CD14-positive monocyte (primary cell): Measurements from ENCODE around the gene GARIN3. TPM values are rescaled to one million over a fixed set of nuclear protein-coding genes. Genes with fewer than 3 reads are reported as not detected.

Experiments
- DNase-seq, 3 donors: peaks; one replicate each; pipeline ENCODE4 v3.0.0-alpha.2; 2011 to 2022
- H2AFZ ChIP-seq: 2 replicates; pipeline ENCODE4 v1.6.0; 2012; ENCODE audit warnings: mild to moderate bottlenecking, low read depth, low read length, inconsistent platforms; ENCODE audit not compliant: insufficient read depth, poor library complexity, severe bottlenecking
- H3K27ac ChIP-seq, 2 donors: 1 replicate in 1 of 2; 2 replicates in 1 of 2; pipeline ENCODE4 v1.5.1; 2012 to 2013; ENCODE audit warnings: low read length in 2 of 2, control low read depth in 1 of 2, inconsistent platforms in 1 of 2, low read depth in 1 of 2, mild to moderate bottlenecking in 1 of 2
- H3K27me3 ChIP-seq, 2 donors: one replicate each; pipeline versions ENCODE4 v1.6.0 to v1.6.1; 2011 to 2013; ENCODE audit warnings: low read length in 2 of 2; ENCODE audit not compliant: control insufficient read depth in 2 of 2, insufficient read depth in 2 of 2
- H3K36me3 ChIP-seq, 2 donors: replicated peaks in 1 of 2; 1 replicate in 1 of 2; 2 replicates in 1 of 2; pipeline versions ENCODE4 v1.5.1 to v1.6.1; 2012 to 2013; ENCODE audit warnings: low read length in 2 of 2, control low read depth in 1 of 2, inconsistent platforms in 1 of 2, mild to moderate bottlenecking in 1 of 2; ENCODE audit not compliant: insufficient read depth in 2 of 2, control insufficient read depth in 1 of 2
- H3K4me1 ChIP-seq, 2 donors: 1 replicate in 1 of 2; 2 replicates in 1 of 2; pipeline versions ENCODE4 v1.5.1 to v1.6.1; 2012 to 2013; ENCODE audit warnings: low read length in 2 of 2, control low read depth in 1 of 2, inconsistent platforms in 1 of 2, mild to moderate bottlenecking in 1 of 2, moderate library complexity in 1 of 2; ENCODE audit not compliant: insufficient read depth in 2 of 2, control insufficient read depth in 1 of 2
- H3K4me2 ChIP-seq: replicated peaks from 2 replicates; pipeline ENCODE3; 2012; ENCODE audit warnings: low read length, moderate library complexity, mild to moderate bottlenecking; ENCODE audit not compliant: poor library complexity, severe bottlenecking; ENCODE audit errors: extremely low read depth
- H3K4me3 ChIP-seq, 3 experiments: fragments of 200-600 bp in 1 of 3; sonication (generic) in 1 of 3; replicated peaks in 1 of 3; 1 replicate in 2 of 3; 2 replicates in 1 of 3; pipeline ENCODE4 v1.5.1; 2011 to 2013; ENCODE audit warnings: low read length in 3 of 3, mild to moderate bottlenecking in 3 of 3, control low read depth in 2 of 3, low read depth in 2 of 3, inconsistent platforms in 1 of 3, moderate library complexity in 1 of 3
- H3K79me2 ChIP-seq: 2 replicates; pipeline ENCODE4 v1.6.0; 2012; ENCODE audit warnings: mild to moderate bottlenecking, control low read depth, inconsistent platforms, low read length, moderate library complexity; ENCODE audit not compliant: insufficient read depth
- H3K9ac ChIP-seq: 2 replicates; pipeline ENCODE4 v1.6.0; 2017; ENCODE audit warnings: low read length, mild to moderate bottlenecking; ENCODE audit not compliant: insufficient read depth, poor library complexity, severe bottlenecking
- H3K9me3 ChIP-seq, 2 donors: replicated peaks in 1 of 2; 1 replicate in 1 of 2; 2 replicates in 1 of 2; pipeline versions ENCODE4 v1.5.1 to v1.6.1; 2012 to 2013; ENCODE audit warnings: low read length in 2 of 2, control low read depth in 1 of 2; ENCODE audit not compliant: control insufficient read depth in 1 of 2, insufficient read depth in 1 of 2
- H4K20me1 ChIP-seq: 2 replicates; pipeline ENCODE4 v1.6.0; 2012; ENCODE audit warnings: mild to moderate bottlenecking, low read length, control low read depth, moderate library complexity; ENCODE audit not compliant: insufficient read depth
- H3K27ac Mint-ChIP-seq, 7 donors: one replicate each; pipeline ENCODE4 v1.8.0; 2020; ENCODE audit warnings: mild to moderate bottlenecking in 7 of 7, mixed read lengths in 7 of 7, moderate library complexity in 6 of 7, inconsistent platforms in 2 of 7
- H3K27me3 Mint-ChIP-seq, 3 donors: one replicate each; pipeline ENCODE4 v1.8.0; 2021 to 2022; ENCODE audit warnings: low read depth in 3 of 3, mild to moderate bottlenecking in 3 of 3, mixed read lengths in 3 of 3, moderate library complexity in 3 of 3, inconsistent platforms in 1 of 3
- H3K36me3 Mint-ChIP-seq, 2 donors: one replicate each; pipeline ENCODE4 v1.8.0; 2020; ENCODE audit warnings: mixed read lengths in 2 of 2, inconsistent platforms in 1 of 2, mild to moderate bottlenecking in 1 of 2
- H3K4me1 Mint-ChIP-seq: one replicate; pipeline ENCODE4 v1.8.0; 2020; ENCODE audit warnings: mild to moderate bottlenecking, mixed read lengths
- H3K4me3 Mint-ChIP-seq, 2 donors: one replicate each; pipeline ENCODE4 v1.8.0; 2020; ENCODE audit warnings: mild to moderate bottlenecking in 2 of 2, mixed read lengths in 2 of 2, moderate library complexity in 1 of 2
- H3K9me3 Mint-ChIP-seq, 7 donors: one replicate each; pipeline ENCODE4 v1.8.0; 2020 to 2022; ENCODE audit warnings: mixed read lengths in 7 of 7, mild to moderate bottlenecking in 6 of 7, moderate library complexity in 6 of 7, inconsistent platforms in 2 of 7
- CTCF ChIP-seq: fragments of 200-600 bp; IDR thresholded peaks from one replicate; pipeline ENCODE4 v1.8.0; 2022; ENCODE audit warnings: antibody characterized with exemption, mild to moderate bottlenecking
- WGBS: methylation state at CpG from one replicate; pipeline ENCODE4 v1.1.5; 2013; ENCODE audit warnings: missing lambda C conversion rate; ENCODE audit not compliant: insufficient coverage; 5-methylcytosine and 5-hydroxymethylcytosine counted together
- intact Hi-C, 2 donors: fragments of 100-400 bp; cut with micrococcal nuclease; formaldehyde crosslinking; loops; one replicate each; pipeline versions ENCODE4 v1.15.0 to v1.15.1; 2023
- polyA plus RNA-seq, 3 donors: library from polyadenylated mRNA; depleted of rRNA in 1 of 3; unstranded in 2 of 3; stranded (reverse) in 1 of 3; fragments of 300-500 nt in 2 of 3; fragments of >200 nt in 1 of 3; fragmentation: Illumina TruSeq in 2 of 3; gene quantifications; 1 replicate in 2 of 3; 2 replicates in 1 of 3; pipeline ENCODE4 v1.2.3, GENCODE V29; 2012 to 2021

Gene GARIN3
- polyA plus RNA-seq, 3 donors = not detected

DNA sequence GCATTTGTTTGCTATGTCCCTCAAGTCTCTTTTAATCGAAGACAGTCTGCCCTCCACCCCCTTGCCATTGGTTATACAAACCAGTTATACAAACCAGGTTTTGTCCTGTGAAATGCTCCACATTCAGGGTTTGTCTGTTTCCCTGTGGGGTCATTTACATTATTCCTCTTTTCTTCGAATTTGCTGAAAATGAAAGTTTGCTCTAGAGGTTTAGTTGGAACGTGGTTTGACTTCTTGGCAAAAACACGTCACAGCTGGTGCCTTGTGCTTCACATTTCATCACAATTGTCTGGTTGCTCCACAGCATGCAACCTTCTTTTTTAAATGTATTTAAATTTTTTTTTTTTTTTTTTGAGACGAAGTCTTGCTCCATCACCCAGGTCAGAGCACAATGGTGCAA lies 53.1 kb downstream of the GARIN3 start:
- peaks cover 45% of the 10 kb centered on the region for H3K4me1 Mint-ChIP-seq
- H3K79me2 ChIP-seq = peaks cover 7% of the 10 kb centered on the region
- H3K4me3 ChIP-seq = peak overlapping the region in 1 of 3 experiments; percentile 23
- H3K27me3 ChIP-seq = no peaks in the 10 kb centered on the region
- peak overlapping the region in 1 of 2 donors; percentile 73 for H3K4me3 Mint-ChIP-seq
- peak; percentile 90 to 96 (median 92) for DNase-seq
- peak overlapping the region; percentile 24 for H3K9ac ChIP-seq
- H4K20me1 ChIP-seq = no peaks in the 10 kb centered on the region
- H3K27ac ChIP-seq = peak overlapping the region; percentile 58 to 89
- no peaks in the 10 kb centered on the region for H3K27me3 Mint-ChIP-seq
- H3K4me2 ChIP-seq = peak overlapping the region; percentile 30
- TF ChIP-seq CTCF = no peak
- no peaks in the 10 kb centered on the region for H3K9me3 ChIP-seq
- no peaks in the 10 kb centered on the region for H3K36me3 ChIP-seq
- peak overlapping the region; percentile 92 to 98 (median 97) for H3K27ac Mint-ChIP-seq
- peaks cover 40 to 41% of the 10 kb centered on the region in 2 donors for H3K4me1 ChIP-seq
- H3K36me3 Mint-ChIP-seq = peaks cover 0 to 6% of the 10 kb centered on the region in 2 donors
- intact Hi-C loops = no loop called here
- H2AFZ ChIP-seq = no peak overlapping the region
- no peaks in the 10 kb centered on the region for H3K9me3 Mint-ChIP-seq
- WGBS = no CpG with 5 or more reads among the region's 5 CpGs

Other genes starting within 250 kb of the GARIN3 start
- under 1 TPM in 1 of 3 donors, not detected in 2; 0.14 TPM for gene TIMD4, start 203.0 kb downstream of the GARIN3 start, polyA plus RNA-seq
- 1 to 10 TPM in 1 of 3 donors, not detected in 2; 1.1 TPM for gene HAVCR1, start 107.1 kb downstream of the GARIN3 start, polyA plus RNA-seq
- 10 to 100 TPM; 33.1 to 56.8 (median 45.0) TPM for gene HAVCR2, start 57.2 kb downstream of the GARIN3 start, polyA plus RNA-seq
- 10 to 100 TPM in 2 of 3 donors, 1 to 10 TPM in 1; 5.9 to 13.0 (median 11.9) TPM for gene MED7, start 23.4 kb downstream of the GARIN3 start, polyA plus RNA-seq
- under 1 TPM; 0.03 to 0.60 (median 0.39) TPM for gene ITK, start 14.6 kb upstream of the GARIN3 start, polyA plus RNA-seq
- 10 to 100 TPM; 33.6 to 45.6 (median 36.0) TPM for gene CYFIP2, start 99.9 kb upstream of the GARIN3 start, polyA plus RNA-seq